ENCODE results near the gene KDM7A. TPM values are rescaled to one million over a fixed set of nuclear protein-coding genes. Genes with fewer than 3 reads are reported as not detected.

The KDM7A gene
- total and polyA plus RNA-seq, 2 donors from 2014 or later = 2.2 to 14.2 TPM

DNA sequence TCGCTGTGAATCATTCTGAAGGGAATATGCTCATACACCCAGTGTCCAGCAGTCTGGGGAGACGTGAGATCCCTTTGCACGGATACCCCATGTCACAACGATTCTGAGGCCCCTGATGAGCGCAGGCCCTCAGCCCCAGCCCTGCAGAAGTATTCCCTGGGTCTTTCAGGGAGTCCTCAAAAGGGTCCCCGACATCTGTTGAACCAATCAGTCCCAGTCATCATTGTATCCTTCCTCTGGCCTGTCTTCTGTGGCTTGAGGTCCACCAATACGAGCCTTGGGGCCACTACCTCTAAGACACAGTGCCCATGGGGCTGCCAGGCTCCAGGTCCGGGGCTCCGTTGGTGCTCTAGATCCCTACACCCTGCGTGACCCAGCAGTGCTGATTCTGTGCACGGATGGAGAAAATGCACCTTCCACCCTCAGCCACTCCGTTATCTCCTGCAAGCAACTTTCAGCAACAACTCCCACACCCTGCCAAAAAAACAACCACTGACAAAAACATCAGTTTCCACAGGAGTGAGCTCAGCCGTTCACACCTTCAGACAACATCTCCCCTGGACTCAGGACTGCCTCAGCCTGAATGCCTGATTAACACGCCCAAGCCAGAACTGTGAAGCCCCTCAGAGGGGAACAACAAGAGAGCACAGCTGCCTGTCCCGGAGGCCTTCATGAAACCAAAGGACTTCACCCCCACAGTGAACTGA, 46.9 kb upstream of the KDM7A start:
- Histone ChIP-seq H3K27ac (ENCODE audit: low read depth in 2 of 2, low read length in 2 of 2) (no peak overlapping the region), H3K27me3 (ENCODE audit: control insufficient read depth, insufficient read depth, low read length) (no peaks in the 10 kb centered on the region), H3K9me3 (ENCODE audit: control insufficient read depth in 2 of 3, insufficient read depth in 1 of 3, low read length in 3 of 3) (no peaks in the 10 kb centered on the region), H3K36me3 (ENCODE audit: control insufficient read depth in 2 of 3, insufficient read depth in 3 of 3, low read length in 3 of 3) (no peaks in the 10 kb centered on the region), H3K4me1 (ENCODE audit: control insufficient read depth in 2 of 3, insufficient read depth in 2 of 3, low read depth in 1 of 3, low read length in 3 of 3) (no peaks in the 10 kb centered on the region), H3K4me3 (ENCODE audit: low read length in 3 of 3) (no peak overlapping the region), H3K9ac (ENCODE audit: low read length in 3 of 3) (no peak overlapping the region)
- TF ChIP-seq, protein P1, sequence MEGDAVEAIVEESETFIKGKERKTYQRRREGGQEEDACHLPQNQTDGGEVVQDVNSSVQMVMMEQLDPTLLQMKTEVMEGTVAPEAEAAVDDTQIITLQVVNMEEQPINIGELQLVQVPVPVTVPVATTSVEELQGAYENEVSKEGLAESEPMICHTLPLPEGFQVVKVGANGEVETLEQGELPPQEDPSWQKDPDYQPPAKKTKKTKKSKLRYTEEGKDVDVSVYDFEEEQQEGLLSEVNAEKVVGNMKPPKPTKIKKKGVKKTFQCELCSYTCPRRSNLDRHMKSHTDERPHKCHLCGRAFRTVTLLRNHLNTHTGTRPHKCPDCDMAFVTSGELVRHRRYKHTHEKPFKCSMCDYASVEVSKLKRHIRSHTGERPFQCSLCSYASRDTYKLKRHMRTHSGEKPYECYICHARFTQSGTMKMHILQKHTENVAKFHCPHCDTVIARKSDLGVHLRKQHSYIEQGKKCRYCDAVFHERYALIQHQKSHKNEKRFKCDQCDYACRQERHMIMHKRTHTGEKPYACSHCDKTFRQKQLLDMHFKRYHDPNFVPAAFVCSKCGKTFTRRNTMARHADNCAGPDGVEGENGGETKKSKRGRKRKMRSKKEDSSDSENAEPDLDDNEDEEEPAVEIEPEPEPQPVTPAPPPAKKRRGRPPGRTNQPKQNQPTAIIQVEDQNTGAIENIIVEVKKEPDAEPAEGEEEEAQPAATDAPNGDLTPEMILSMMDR (IDR thresholded peaks at IDR 0.05; ENCODE audit: borderline replicate concordance, extremely low read depth, insufficient read depth) = no peak
- DNase-seq (no peak), FAIRE-seq (no peak)
- intact Hi-C loops (cut with DNase I) = no loop called here

DNA sequence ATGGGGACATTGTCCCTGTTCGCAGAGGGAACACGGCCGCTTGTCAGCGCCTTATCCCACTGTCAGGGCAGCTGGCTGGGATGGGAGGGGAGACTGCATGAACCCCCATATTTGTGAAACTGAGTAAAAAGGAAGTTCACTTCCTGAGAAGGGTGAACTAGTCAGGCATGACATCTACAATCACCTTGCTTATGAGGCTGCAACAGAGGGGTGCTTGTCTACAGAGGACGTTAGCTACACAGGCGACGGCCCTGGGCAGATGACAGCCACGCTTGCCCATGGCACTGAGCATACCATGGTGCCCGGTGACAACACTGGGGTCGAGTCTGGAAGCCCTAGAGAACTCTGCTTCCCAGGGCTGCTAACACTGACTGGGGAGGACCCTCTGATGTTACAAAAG, 46.0 kb upstream of the KDM7A start:
- no peaks in the 10 kb centered on the region for H3K9me3 ChIP-seq (ENCODE audit: control insufficient read depth in 2 of 3, insufficient read depth in 1 of 3, low read length in 3 of 3)
- FAIRE-seq = no peak
- no peaks in the 10 kb centered on the region for H3K36me3 ChIP-seq (ENCODE audit: control insufficient read depth in 2 of 3, insufficient read depth in 3 of 3, low read length in 3 of 3)
- no peak overlapping the region for H3K4me3 ChIP-seq (ENCODE audit: low read length in 3 of 3)
- H3K4me1 ChIP-seq (ENCODE audit: control insufficient read depth in 2 of 3, insufficient read depth in 2 of 3, low read depth in 1 of 3, low read length in 3 of 3) = no peaks in the 10 kb centered on the region
- intact Hi-C loops (cut with DNase I) = no loop called here
- no peak overlapping the region for H3K27ac ChIP-seq (ENCODE audit: low read depth in 2 of 2, low read length in 2 of 2)
- H3K9ac ChIP-seq (ENCODE audit: low read length in 3 of 3) = no peak overlapping the region
- TF ChIP-seq, protein P1 (IDR thresholded peaks at IDR 0.05; ENCODE audit: borderline replicate concordance, extremely low read depth, insufficient read depth) = no peak
- no peaks in the 10 kb centered on the region for H3K27me3 ChIP-seq (ENCODE audit: control insufficient read depth, insufficient read depth, low read length)
- DNase-seq = no peak

DNA sequence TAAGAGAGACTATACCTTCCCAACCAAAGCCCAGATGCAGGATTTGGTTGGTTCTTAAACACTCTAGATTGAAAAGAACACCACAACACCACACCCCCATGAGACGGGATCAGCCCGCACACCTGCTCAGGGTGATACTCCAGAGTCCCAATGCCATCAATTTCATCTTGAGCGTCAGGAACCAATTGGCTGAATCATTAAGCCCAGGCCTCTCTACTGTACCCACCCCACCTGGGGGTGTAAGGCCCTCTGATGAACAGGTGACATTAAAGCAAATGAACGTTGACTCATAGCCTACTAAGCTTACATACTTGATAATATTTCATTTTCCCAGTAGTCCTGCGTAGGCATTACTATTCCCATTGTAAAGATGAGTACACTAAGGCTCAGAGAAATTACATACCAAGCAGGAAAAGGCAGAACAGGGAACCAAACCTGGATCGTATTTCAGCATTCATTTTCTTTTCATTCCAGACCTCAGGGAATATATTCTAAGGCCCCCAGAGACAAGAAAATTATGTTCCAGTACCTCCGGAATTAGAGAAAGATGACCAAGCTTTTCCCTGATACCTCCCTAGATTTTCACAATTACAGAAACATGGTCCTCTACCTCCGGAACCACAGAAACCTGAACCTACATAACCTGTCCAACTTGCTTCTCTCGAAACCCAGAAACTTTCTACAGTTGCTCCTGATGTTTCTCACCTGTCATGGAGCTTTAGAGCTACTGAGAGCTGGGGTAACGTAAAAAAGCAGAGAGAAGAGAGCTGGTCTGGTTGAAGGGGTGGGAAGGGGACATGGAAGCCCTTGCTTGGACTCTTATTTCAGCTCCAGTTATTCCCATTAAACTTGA, 43.1 kb upstream of the KDM7A start:
- H3K27ac ChIP-seq (ENCODE audit: low read depth in 2 of 2, low read length in 2 of 2) = no peak overlapping the region
- intact Hi-C loops (cut with DNase I) = no loop called here
- H3K9me3 ChIP-seq (ENCODE audit: control insufficient read depth in 2 of 3, insufficient read depth in 1 of 3, low read length in 3 of 3) = no peaks in the 10 kb centered on the region
- no peaks in the 10 kb centered on the region for H3K4me1 ChIP-seq (ENCODE audit: control insufficient read depth in 2 of 3, insufficient read depth in 2 of 3, low read depth in 1 of 3, low read length in 3 of 3)
- H3K4me3 ChIP-seq (ENCODE audit: low read length in 3 of 3) = no peak overlapping the region
- FAIRE-seq (no peak), DNase-seq (no peak)
- H3K27me3 ChIP-seq (ENCODE audit: control insufficient read depth, insufficient read depth, low read length) = no peaks in the 10 kb centered on the region
- no peaks in the 10 kb centered on the region for H3K36me3 ChIP-seq (ENCODE audit: control insufficient read depth in 2 of 3, insufficient read depth in 3 of 3, low read length in 3 of 3)
- TF ChIP-seq, protein P1 (IDR thresholded peaks at IDR 0.05; ENCODE audit: borderline replicate concordance, extremely low read depth, insufficient read depth) = no peak
- no peak overlapping the region for H3K9ac ChIP-seq (ENCODE audit: low read length in 3 of 3)

All from kidney (tissue), 14 donors.